Kidney (tissue), 14 donors: ENCODE results near the gene USP9X. TPM values are rescaled to one million over a fixed set of nuclear protein-coding genes. Genes with fewer than 3 reads are reported as not detected.

Source experiments
- DNase-seq, 5 donors: peaks; one replicate each; pipeline ENCODE4 v3.0.0-alpha.2; 2013 to 2020
- FAIRE-seq: peaks from 2 replicates; lab custom pipeline; 2012; peaks lifted over from hg19 to GRCh38; lab: Jason Lieb, UNC
- H3K27ac ChIP-seq, 2 donors: one replicate each; pipeline ENCODE4 v1.7.0; 2013; ENCODE audit warnings: low read depth in 2 of 2, low read length in 2 of 2, inconsistent platforms in 1 of 2
- H3K27me3 ChIP-seq: one replicate; pipeline ENCODE4 v1.7.1; 2013; ENCODE audit warnings: low read length, inconsistent platforms; ENCODE audit not compliant: control insufficient read depth, insufficient read depth
- H3K36me3 ChIP-seq, 3 donors: one replicate each; pipeline versions ENCODE4 v1.7.0 to v1.7.1; 2013; ENCODE audit warnings: low read length in 3 of 3, control low read depth in 1 of 3, inconsistent platforms in 1 of 3; ENCODE audit not compliant: insufficient read depth in 3 of 3, control insufficient read depth in 2 of 3
- H3K4me1 ChIP-seq, 3 donors: one replicate each; pipeline versions ENCODE4 v1.7.0 to v1.7.1; 2013; ENCODE audit warnings: low read length in 3 of 3, inconsistent platforms in 1 of 3, low read depth in 1 of 3; ENCODE audit not compliant: control insufficient read depth in 2 of 3, insufficient read depth in 2 of 3
- H3K4me3 ChIP-seq, 3 donors: one replicate each; pipeline versions ENCODE4 v1.7.0 to v1.8.1; 2013; ENCODE audit warnings: low read length in 3 of 3, control low read depth in 1 of 3, inconsistent platforms in 1 of 3
- H3K9ac ChIP-seq, 3 donors: one replicate each; pipeline versions ENCODE4 v1.7.0 to v1.7.1; 2013; ENCODE audit warnings: low read length in 3 of 3, control low read depth in 1 of 3, inconsistent platforms in 1 of 3
- H3K9me3 ChIP-seq, 3 donors: one replicate each; pipeline versions ENCODE4 v1.7.0 to v1.7.1; 2013; ENCODE audit warnings: low read length in 3 of 3, control low read depth in 1 of 3, inconsistent platforms in 1 of 3; ENCODE audit not compliant: control insufficient read depth in 2 of 3, insufficient read depth in 1 of 3
- CTCF ChIP-seq: IDR thresholded peaks from 3 replicates; pipeline ENCODE4 v1.5.1; 2012; ENCODE audit warnings: mild to moderate bottlenecking, moderate library complexity, borderline replicate concordance; ENCODE audit not compliant: insufficient read depth; ENCODE audit errors: extremely low read depth
- intact Hi-C: fragments of 100-400 bp; cut with DNase I; formaldehyde crosslinking; loops from one replicate; pipeline ENCODE4 v1.11.1; 2022
- polyA plus RNA-seq: library from polyadenylated mRNA; stranded (reverse); fragments of 350-450 nt; fragmentation: Illumina TruSeq; extraction: RNeasy Lipid Tissue Mini Kit (QIAGEN cat#74804); gene quantifications from one replicate; pipeline ENCODE4 v1.2.3, GENCODE V29; 2014; ENCODE audit warnings: low read depth, low replicate concordance; ENCODE audit not compliant: insufficient read depth
- total RNA-seq: library from RNA; stranded (reverse); fragmentation: NEBNext Ultra II Directional; extraction: Animal tissue kit (Norgen Biotek cat#: 25700); gene quantifications from one replicate; pipeline ENCODE4 v1.2.1, GENCODE V29; 2021
- donor health status: control.
- donor health status: control.
- donor health status: control.
- donor health status: control.
- donor health status: control.
- donor health status: DM: yes; HTN: yes; CAD: no.
- donor health status: Normal renal cell carcinoma (clear cell type).

USP9X gene
- total and polyA plus RNA-seq, 2 donors from 2014 or later: 12.0 to 86.8 TPM

GRCh38 chrX:41116948-41117347 lies 31.7 kb downstream of the USP9X start:
- no peak for DNase-seq
- no peaks in the 10 kb centered on the region for H3K4me1 ChIP-seq
- no peak for TF ChIP-seq CTCF
- no peak overlapping the region for H3K27ac ChIP-seq
- no peaks in the 10 kb centered on the region for H3K36me3 ChIP-seq
- no peaks in the 10 kb centered on the region for H3K27me3 ChIP-seq
- H3K4me3 ChIP-seq: peak overlapping the region in 1 of 3 donors; percentile 32
- H3K9ac ChIP-seq: no peak overlapping the region
- intact Hi-C loops: no loop called here
- H3K9me3 ChIP-seq: no peaks in the 10 kb centered on the region
- no peak for FAIRE-seq

DNA sequence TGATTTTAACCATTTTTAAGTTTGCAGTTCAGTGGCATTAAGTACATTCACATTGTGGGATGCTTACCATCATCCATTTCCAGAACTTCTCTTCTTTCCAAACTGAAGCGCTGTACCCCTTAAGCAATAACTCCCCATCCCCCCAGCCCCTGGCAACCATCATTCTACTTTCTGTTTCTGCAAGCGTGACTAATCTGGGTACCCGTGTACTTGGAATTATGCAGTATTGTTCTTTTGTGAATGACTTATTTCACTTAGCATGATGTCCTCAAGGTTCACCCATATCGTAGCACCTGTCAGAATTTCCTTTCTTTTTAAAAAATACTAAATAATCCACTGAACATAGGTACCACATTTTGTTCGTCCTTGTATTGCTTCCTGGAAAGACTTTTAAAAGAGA lies 32.9 kb downstream of the USP9X start:
- Histone ChIP-seq H3K9ac (no peak overlapping the region), H3K27me3 (no peaks in the 10 kb centered on the region), H3K4me3 (no peak overlapping the region), H3K27ac (no peak overlapping the region), H3K4me1 (no peaks in the 10 kb centered on the region), H3K9me3 (no peaks in the 10 kb centered on the region), H3K36me3 (no peaks in the 10 kb centered on the region)
- no peak for FAIRE-seq
- no peak for DNase-seq
- intact Hi-C loops: no loop called here
- TF ChIP-seq CTCF: no peak

GRCh38 chrX:41119803-41120202 lies 34.6 kb downstream of the USP9X start:
- H3K4me1 ChIP-seq: no peaks in the 10 kb centered on the region
- H3K4me3 ChIP-seq: no peak overlapping the region
- intact Hi-C loops: no loop called here
- H3K9ac ChIP-seq: no peak overlapping the region
- TF ChIP-seq CTCF: no peak
- no peaks in the 10 kb centered on the region for H3K27me3 ChIP-seq
- H3K36me3 ChIP-seq: peaks cover 0 to 3% (median 0%) of the 10 kb centered on the region in 3 donors
- DNase-seq (no peak), FAIRE-seq (no peak)
- H3K27ac ChIP-seq: no peak overlapping the region
- no peaks in the 10 kb centered on the region for H3K9me3 ChIP-seq

DNA sequence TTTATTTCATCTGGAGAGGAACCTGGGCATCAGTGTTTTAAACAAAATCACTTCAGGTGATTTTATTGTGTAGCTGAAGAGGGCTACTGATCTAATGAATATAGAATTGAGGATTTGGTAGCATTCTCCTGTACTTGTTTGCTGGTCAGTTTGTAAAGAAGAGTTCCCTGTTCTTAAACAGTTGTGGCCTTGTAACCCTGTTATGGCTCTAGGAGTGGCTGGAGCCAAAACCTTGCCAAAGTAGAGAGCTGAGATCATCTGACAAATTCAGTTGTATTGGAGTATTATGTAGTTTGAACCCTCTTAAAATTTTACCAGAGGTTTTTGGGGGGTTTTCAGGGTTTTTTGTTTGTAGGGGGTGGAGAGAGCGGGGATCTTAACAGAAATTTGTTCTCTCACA lies 36.5 kb downstream of the USP9X start:
- H3K4me1 ChIP-seq: no peaks in the 10 kb centered on the region
- intact Hi-C loops: no loop called here
- FAIRE-seq (no peak), DNase-seq (no peak)
- no peak overlapping the region for H3K9ac ChIP-seq
- no peaks in the 10 kb centered on the region for H3K27me3 ChIP-seq
- no peak overlapping the region for H3K4me3 ChIP-seq
- H3K27ac ChIP-seq: no peak overlapping the region
- no peak for TF ChIP-seq CTCF
- H3K9me3 ChIP-seq: no peaks in the 10 kb centered on the region
- H3K36me3 ChIP-seq: peaks cover 0 to 3% (median 0%) of the 10 kb centered on the region in 3 donors
